Mucosa of descending colon (tissue), 3 donors: ENCODE results near the gene TGM3. TPM values are rescaled to one million over a fixed set of nuclear protein-coding genes. Genes with fewer than 3 reads are reported as not detected.

ENCODE experiments used
- ATAC-seq: fragments of 200-7000 bp; cut with Tn5 transposase; one replicate; pipeline ENCODE4 v1.9.1; 2020; ENCODE audit warnings: mild to moderate bottlenecking, moderate library complexity
- DNase-seq, 3 donors: peaks; one replicate each; pipeline ENCODE4 v3.0.0-alpha.2; 2020
- H3K36me3 ChIP-seq: fragments of 200-600 bp; one replicate; pipeline ENCODE4 v1.8.0; 2021; ENCODE audit warnings: low read depth, mild to moderate bottlenecking
- H3K4me1 ChIP-seq: fragments of 200-600 bp; one replicate; pipeline ENCODE4 v1.8.0; 2021; ENCODE audit warnings: low read depth, mild to moderate bottlenecking
- H3K4me3 ChIP-seq: fragments of 200-600 bp; one replicate; pipeline ENCODE4 v1.8.0; 2021; ENCODE audit warnings: mild to moderate bottlenecking
- H3K9me3 ChIP-seq: fragments of 200-600 bp; one replicate; pipeline ENCODE4 v1.8.0; 2021; ENCODE audit warnings: mild to moderate bottlenecking
- intact Hi-C, 2 donors: fragments of 100-400 bp; cut with DNase I in 1 of 2; cut with micrococcal nuclease in 1 of 2; formaldehyde crosslinking; loops; one replicate each; pipeline versions ENCODE4 v1.11.0 to v1.11.1; 2022; cut with DNase I, micrococcal nuclease
- total RNA-seq, 3 donors: library from RNA; stranded (reverse); fragmentation: NEBNext Ultra II Directional in 2 of 3; extraction: Animal tissue kit (Norgen Biotek cat#: 25700) in 2 of 3; gene quantifications; one replicate each; pipeline versions ENCODE4 v1.2.1 to v1.2.4, GENCODE V29; 2021 to 2023
- TF ChIP-seq, protein P1 (sequence below): fragments of 200-600 bp; IDR thresholded peaks from one replicate; pipeline ENCODE4 v1.8.0; 2022; ENCODE audit warnings: antibody characterized with exemption, mild to moderate bottlenecking
- donor health status: DM: no; HTN: no; CAD: no; lungs with moderate emphysema.
- donor health status: DM: no; HTN: no; CAD: no.
- donor health status: DM: no; HTN: yes; CAD: no.

The TGM3 gene
- total RNA-seq, 3 donors from 2014 or later: 0.09 to 0.84 (median 0.29) TPM

DNA sequence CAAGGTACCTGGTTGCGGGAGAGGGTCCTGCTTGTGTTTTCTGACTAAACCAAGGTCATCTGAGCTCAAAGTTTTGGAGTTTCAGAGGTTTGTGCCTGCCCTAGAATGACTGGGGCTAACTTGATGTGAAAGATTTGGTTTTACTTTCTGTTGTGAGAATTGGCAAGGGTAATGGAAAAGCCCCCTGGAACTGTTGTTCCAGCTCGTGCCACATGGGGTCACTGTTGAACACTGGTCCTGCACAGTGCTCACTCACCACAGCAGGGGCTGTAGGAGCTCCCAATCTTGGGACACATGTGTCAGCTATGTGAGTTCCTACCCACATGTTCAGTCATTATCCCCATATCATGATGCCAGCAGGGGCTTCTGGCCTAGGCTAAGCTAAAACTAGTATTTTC, 91.4 kb downstream of the TGM3 start:
- DNase-seq: peak in 2 of 3 donors; percentile 23 to 44
- intact Hi-C loops: no loop called here
- H3K9me3 ChIP-seq: no peaks in the 10 kb centered on the region
- TF ChIP-seq, protein P1, sequence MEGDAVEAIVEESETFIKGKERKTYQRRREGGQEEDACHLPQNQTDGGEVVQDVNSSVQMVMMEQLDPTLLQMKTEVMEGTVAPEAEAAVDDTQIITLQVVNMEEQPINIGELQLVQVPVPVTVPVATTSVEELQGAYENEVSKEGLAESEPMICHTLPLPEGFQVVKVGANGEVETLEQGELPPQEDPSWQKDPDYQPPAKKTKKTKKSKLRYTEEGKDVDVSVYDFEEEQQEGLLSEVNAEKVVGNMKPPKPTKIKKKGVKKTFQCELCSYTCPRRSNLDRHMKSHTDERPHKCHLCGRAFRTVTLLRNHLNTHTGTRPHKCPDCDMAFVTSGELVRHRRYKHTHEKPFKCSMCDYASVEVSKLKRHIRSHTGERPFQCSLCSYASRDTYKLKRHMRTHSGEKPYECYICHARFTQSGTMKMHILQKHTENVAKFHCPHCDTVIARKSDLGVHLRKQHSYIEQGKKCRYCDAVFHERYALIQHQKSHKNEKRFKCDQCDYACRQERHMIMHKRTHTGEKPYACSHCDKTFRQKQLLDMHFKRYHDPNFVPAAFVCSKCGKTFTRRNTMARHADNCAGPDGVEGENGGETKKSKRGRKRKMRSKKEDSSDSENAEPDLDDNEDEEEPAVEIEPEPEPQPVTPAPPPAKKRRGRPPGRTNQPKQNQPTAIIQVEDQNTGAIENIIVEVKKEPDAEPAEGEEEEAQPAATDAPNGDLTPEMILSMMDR: no peak
- H3K4me1 ChIP-seq: no peaks in the 10 kb centered on the region
- ATAC-seq: peak; percentile 60
- H3K4me3 ChIP-seq: no peak overlapping the region
- no peaks in the 10 kb centered on the region for H3K36me3 ChIP-seq

DNA sequence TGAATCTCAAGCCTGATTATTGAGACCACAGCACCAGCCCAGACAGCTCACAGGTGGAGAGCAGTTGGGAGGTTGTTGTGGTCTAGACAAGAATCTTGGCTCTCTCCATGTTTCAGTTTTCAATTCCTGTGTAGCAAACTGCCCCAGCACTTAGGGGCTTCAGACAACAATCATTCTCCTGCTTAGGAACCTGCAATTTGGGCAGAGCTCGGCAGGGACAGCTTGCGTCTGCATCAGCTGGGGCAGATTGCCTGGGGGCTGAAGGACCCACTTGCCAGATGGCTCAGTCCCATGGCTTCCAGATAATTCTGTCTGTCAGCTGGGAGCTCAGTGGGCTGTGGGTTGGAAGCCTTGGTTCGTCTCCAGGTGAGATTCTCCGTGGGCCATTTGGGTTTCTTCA, 91.8 kb downstream of the TGM3 start:
- Histone ChIP-seq H3K4me3 (no peak overlapping the region), H3K4me1 (no peaks in the 10 kb centered on the region), H3K9me3 (no peaks in the 10 kb centered on the region), H3K36me3 (no peaks in the 10 kb centered on the region)
- intact Hi-C loops: no loop called here
- DNase-seq: no peak
- no peak for ATAC-seq
- TF ChIP-seq, protein P1: no peak

Other genes starting within 250 kb of the TGM3 start
- 10 to 100 TPM; 20.2 to 23.3 (median 22.2) TPM for gene STK35, start 194.2 kb upstream of the TGM3 start, total RNA-seq
- not detected for gene TGM6, start 84.9 kb downstream of the TGM3 start, total RNA-seq
- gene SNRPB, start 174.8 kb downstream of the TGM3 start, total RNA-seq: 100 to 1,000 TPM in 1 of 3 donors, 10 to 100 TPM in 2; 84.2 to 143 (median 94.6) TPM
- gene ZNF343, start 212.9 kb downstream of the TGM3 start, total RNA-seq: 10 to 100 TPM in 1 of 3 donors, 1 to 10 TPM in 2; 6.9 to 12.1 (median 9.8) TPM
- gene TMC2, start 240.6 kb downstream of the TGM3 start, total RNA-seq: under 1 TPM in 2 of 3 donors, not detected in 1; 0.09 to 0.41 TPM